LHCN-M2 (cell line): Measurements from ENCODE around the gene SH2D2A. TPM values are rescaled to one million over a fixed set of nuclear protein-coding genes. Genes with fewer than 3 reads are reported as not detected.
A peak's percentile ranks its signal among the peaks of the same experiment; 100 is the strongest.

ENCODE experiments used
- DNase-seq: peaks from one replicate; pipeline ENCODE4 v3.0.0-alpha.2; 2012; ENCODE audit warnings: low read depth
- polyA plus RNA-seq: library from polyadenylated mRNA; unstranded; fragments of >200 nt; gene quantifications from one replicate; pipeline ENCODE4 v1.2.1, GENCODE V29; 2012; ENCODE audit warnings: missing spikeins
- total RNA-seq: library from RNA; depleted of rRNA; stranded (reverse); fragments of >200 nt; gene quantifications from 2 replicates; pipeline ENCODE4 v1.2.3, GENCODE V29; 2014; rRNA removed

Gene SH2D2A
- total RNA-seq = not detected in 2 replicates
- not detected for polyA plus RNA-seq

DNA sequence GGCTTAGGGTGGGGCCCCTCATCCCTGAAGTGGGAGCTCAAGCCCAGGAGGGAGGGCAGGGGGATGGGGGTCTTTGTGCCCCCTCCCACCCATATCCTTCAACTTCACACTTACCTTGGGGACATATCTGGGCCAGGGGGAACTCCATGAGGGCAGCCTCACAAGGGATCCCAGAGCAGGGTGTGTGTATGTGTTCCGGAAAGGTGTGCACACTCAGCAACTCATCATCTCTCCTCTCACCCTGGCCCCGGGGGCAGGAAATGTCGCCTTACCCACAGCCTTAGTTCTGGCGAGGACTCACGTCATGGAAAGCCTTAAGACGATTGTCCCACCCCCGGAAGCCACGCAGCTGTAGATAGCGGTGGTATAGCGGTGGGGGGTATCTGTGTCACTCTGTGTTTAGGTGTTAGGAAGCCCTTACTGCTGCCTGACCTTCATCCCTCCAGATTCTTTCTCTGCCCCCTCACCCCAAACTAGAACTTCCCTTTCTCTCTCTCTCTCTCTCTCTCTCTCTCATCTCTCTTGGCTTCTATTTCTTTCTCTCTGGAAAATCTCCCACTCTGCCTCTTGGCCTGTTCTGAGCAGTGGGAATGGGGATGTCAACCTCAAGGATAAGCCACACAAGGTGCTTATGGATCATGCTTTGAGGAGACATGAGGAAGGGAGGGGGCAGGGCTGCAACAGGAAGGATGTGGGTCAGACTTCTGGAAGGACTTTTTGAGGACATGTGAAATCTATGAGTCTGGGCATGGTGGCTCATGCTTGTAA lies at the start of gene SH2D2A:
TSS of gene SH2D2A (minus strand) at position 288 of the 768 bp plus-strand sequence. CDS start at position 148, 140 bp downstream.
- no peak for DNase-seq

- no peak for DNase-seq
These were observed 49.2 kb upstream of the SH2D2A start for GRCh38 chr1:156865865-156866248.

DNA sequence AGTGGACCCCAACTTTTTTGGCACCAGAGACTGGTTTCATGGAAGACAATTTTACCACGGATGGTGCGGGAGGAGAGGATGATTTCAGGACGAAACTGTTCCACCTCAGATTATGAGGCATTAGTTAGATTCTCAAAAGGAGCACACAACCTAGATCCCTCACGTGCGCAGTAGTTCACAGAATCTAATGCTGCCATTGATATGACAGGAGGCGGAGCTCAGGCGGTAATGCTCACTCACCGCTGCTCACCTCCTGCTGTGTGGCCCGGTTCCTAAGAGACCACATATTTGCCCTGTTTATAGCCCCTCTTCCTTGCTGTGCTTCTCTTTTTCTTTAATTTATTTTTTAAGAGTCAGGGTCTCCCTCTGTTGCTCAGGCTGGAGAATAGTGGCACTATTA lies 48.6 kb upstream of the SH2D2A start:
- no peak for DNase-seq

DNA sequence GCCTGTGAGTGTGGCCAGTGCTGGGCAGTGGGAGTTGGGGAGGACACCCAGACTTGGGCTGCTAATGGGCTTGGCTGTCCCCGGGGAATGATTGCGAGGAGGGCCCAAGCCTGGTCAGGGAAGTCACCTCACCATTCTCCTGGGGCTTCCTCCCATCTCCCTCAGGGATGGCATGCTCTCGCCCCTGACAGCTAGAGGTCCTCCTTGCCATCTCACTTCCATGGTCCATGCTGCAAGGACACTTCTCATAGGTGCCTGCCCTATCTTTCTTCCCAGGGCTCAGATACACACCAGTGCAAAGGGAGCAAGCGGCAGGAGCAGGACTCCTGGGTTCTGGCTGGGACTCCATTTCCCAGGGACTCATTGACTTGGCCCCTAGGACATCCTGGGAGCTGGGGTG lies 48.1 kb upstream of the SH2D2A start:
- no peak for DNase-seq

DNA sequence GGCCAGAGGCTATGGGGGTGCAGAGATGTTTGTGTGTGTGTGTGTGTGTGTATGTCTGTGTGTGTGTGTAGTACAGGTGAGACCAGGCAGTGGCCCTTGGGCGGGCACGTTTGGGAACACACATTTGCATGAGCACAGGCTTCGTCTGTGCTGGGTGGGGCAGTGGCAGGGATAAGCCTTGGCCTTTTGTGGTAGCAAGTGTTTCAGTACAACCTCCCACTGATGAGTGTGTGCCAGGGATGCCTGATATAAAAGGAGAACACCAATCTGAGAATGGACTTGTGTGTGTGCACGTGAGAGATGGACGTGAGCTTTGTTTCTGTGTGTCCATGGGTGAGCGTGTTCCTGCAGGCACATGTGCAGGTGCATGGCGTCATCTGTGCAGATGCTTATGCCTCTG lies 47.0 kb upstream of the SH2D2A start:
- no peak for DNase-seq

GRCh38 chr1:156862997-156863599 lies 46.5 kb upstream of the SH2D2A start:
- DNase-seq = no peak

DNA sequence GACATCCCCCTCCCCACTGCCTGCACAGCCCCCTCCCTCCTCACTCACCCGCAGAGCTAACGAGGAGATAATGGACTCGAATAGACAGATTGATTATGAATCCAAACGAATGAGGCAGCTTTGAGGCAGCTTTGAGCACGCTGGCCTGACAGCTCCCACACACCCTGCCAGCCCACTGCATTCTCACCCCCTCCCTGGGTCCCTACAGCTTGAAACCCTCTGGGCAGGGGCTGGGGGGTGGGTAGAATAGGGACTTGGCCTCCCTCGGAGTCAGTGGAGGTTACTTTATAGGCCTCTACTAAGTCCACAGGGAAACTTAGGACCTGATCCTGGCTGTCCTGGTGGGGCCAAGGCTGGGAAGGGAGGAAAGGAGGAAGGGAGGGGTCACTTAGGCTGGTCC lies 45.9 kb upstream of the SH2D2A start:
- no peak for DNase-seq

GRCh38 chr1:156860628-156861423 lies 44.2 kb upstream of the SH2D2A start, which contains the start of gene NTRK1:
NTRK1 (plus strand) TSS chr1:156860865; CDS start chr1:156860935, 70 bp downstream.
- DNase-seq = peak; percentile 26

DNA sequence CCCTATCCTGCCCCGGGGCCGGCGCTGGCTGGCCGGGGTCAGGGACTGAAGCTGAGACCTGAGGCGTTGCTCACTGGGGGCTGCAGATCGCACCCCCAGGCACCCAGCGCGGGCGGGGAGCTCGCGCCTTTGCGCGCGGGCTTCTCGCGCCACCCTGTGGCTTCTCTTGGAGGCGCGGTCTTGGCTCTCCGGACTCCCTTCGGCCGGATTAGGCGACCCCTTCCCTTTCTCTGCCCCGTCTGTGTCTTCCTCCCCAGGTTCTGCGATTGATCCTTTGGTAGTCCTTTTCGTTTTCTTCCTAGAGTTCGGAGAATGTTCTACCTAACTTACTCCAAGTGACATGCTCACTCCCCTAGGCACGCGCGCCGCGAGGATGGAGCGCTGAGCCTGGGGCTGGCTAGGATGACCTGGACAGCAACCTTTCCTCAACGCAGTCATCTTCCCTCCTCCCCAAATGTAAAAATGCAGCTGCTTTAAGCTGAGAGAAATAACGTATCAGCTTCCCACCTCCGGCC lies 43.5 kb upstream of the SH2D2A start:
- DNase-seq = peak; percentile 19

DNA sequence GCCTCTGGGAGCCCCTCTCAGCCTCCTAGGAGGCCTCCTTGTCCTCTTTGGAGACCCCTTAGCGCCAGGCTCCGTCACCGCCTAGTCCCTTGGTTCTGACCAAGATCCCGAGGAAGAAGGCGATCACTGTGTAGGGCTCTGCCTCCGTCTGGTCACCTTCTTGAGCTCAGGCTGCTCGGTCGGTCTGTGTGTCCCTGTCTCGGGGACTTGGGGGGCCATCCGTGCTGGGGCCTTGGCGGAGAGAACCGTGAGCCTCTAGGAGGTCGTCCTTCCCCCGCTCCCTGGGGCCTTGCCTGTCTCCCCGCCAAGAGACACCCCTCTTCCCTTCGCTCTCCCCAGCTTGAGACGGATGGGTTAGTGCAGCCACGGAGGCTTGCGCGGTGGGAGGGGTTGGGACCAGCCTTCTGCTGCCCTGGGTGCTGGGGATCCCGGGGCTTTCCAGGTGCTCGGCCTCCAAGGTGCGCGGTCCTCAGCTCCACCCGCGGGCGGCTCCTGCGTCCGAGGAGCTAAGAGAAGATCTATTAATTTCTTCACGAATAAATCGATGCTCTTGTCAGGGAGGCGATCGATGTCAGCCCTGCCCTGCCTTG lies 43.0 kb upstream of the SH2D2A start:
- no peak for DNase-seq

- DNase-seq = no peak
These were observed 42.4 kb upstream of the SH2D2A start, which contains the start of gene INSRR for GRCh38 chr1:156858959-156859522. INSRR (minus strand) TSS chr1:156859117; CDS start chr1:156858621, 496 bp downstream.

GRCh38 chr1:156858555-156858956 lies 41.9 kb upstream of the SH2D2A start:
- DNase-seq = no peak

DNA sequence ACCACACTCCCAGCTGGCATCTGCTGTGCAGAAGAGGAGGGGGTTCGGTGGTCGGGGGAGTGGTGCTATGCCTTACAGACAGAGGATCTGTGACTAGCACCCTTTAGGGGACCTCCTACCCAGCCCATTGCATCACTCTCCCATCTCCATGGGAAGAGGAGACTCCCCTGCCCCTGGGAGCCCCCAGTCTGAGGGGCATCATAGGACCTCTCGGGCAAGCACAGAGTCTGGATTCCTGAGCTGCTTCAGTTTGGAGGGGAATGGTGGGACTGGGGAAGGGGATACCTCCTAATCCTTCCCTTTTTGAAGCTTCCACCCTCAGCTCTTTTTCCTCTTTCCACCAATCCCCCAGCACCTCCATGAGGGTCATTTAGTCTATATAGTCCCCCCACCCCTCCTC lies 40.9 kb upstream of the SH2D2A start:
- DNase-seq = no peak

DNA sequence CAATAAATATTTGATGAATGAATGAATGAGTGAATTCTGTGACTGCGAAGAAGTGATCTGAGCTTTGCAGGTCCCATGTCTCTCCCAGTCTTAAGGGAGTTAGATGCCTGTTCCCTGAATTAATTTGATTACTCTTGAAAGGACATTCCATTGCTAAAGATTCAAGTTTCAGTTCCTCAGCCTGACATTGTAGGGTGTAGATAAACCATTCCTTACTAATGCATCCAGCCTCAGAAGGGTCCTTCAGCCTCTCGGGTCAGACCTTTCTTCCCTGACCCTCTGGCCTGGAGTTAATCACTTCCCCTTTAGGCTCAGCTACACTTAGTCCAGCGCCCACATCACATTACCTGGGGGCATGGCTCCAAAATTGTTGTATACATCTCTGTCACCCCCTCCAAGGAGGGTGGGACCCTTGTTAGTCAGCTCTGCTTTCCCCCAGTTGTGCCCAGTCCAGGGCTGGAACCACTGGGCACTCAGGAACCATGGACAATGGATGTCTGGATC lies 39.7 kb upstream of the SH2D2A start:
- no peak for DNase-seq

- no peak for DNase-seq
These were observed 38.0 kb upstream of the SH2D2A start for GRCh38 chr1:156854634-156855033.

GRCh38 chr1:156853761-156854160 lies 37.1 kb upstream of the SH2D2A start:
- no peak for DNase-seq

GRCh38 chr1:156852418-156852874 lies 35.8 kb upstream of the SH2D2A start:
- peak; percentile 50 for DNase-seq

DNA sequence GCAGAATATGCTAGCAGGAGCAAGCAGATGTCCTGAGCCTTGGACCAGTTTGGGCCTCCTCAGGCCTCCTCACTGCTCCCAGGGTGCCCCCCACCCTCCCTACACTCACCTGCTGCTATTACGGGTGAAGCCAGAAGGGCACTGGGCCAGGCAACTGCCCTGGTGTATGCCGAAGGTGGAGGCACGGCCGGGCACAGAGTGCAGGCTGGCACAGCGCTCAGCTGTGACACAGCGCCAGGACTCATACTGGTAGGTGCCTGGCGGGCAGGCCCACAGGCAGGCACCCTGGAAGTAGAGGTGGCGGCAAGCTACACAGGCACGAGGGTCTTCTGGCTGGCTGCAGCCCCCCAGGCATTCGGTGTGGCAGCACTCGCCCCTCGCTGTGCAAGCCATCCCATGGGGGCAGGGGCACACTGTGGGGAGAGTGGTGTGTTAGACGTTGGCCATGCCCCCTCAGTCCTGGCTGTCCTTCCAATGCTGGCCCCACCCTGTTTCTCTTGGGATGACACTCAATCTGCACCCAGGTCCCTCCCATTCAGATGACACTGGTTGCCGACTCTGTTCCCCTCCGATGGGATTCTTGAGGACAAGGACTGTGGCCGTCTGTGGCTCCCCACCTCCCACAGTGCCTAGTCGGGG lies 35.2 kb upstream of the SH2D2A start:
- DNase-seq = no peak

GRCh38 chr1:156849151-156849496 lies 32.5 kb upstream of the SH2D2A start:
- DNase-seq = no peak

DNA sequence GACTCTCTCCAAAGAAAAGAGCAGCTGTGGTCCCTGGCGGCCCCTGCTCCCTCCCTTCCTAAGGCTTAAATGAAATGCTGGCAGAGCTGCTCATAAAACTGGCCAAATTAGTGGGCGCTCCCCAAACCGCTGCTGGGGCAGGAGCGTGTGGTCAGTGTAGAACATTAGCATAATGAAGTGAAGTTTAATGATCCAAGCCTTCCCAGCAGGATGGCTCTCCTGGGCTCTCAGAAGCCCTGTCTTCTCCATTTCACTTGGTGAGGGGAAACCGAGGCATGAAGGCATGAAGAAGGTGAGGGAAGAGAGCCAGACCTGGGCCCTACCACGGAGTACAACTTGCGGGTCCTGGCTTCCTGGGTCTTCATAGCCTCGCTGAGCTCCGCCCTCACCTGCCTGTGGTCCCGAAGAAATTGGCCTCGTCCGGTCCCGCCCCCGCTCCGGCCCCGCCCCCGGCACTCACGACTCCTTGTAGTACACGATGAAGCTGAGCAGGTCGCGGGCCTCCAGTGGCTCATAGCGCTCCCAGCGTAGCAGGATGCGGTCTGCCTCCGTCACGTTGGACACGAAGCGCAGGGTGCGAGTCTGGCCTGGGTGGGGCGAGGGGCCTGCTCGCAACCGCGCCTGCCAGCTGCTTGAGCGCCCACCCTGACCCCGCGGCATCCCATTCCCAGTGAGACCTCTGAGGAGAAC lies 32.0 kb upstream of the SH2D2A start:
- DNase-seq = no peak
